Activated CD4-positive, alpha-beta T cell treated with anti-CD3 and anti-CD28 coated beads, Interleukin-2, amount 50 U/mL, for 4 hours (primary cell): ENCODE data around the gene TGFB2.

Experiments used
- DNase-seq, 2 experiments: peaks; one replicate each; pipeline ENCODE4 v3.0.0-alpha.2; 2020

Gene TGFB2

DNA sequence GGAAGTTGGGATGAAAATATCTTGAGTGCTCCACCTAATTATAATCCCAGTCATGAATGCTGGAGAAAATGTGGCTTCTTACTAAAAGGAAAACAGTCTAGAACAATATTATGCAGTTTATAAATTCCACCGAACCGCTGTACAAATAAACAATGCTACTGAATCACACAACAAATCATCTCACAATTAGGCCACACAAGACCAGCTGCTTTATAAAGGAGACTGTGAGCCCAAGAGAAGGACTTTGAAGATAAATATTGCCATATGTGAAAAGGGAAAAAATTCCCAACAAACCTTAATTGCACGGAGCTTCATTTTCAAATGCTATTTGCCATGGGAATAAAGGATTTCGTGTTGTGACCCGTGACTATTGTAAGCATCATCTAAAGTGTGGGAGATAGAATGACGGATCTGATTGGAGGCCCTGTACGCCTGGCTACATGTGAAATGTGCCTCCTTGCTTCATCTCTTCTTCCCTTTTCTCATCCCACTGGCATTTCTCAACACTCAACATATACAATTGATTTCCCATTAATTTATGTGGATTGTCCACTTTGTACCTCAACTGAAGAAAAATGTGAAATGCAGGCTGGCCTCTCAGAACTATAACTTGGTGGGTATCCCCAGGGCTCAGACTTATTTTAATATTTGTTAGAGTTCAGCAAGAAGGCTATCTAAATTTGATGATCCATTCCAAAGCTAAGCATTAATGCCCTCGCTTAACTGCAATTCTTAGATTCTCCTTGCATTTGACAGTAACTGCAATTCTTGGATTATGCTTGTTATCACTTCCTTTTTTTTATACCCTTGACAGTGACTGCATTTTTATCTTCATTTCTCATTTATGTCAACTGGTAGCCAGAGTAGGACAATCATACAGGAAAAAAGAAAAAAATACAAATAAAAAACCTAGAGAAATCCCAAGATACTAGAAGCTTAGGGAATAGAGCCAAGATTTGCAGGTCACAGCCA, 122.3 kb downstream of the TGFB2 start:
- DNase-seq, result no peak

DNA sequence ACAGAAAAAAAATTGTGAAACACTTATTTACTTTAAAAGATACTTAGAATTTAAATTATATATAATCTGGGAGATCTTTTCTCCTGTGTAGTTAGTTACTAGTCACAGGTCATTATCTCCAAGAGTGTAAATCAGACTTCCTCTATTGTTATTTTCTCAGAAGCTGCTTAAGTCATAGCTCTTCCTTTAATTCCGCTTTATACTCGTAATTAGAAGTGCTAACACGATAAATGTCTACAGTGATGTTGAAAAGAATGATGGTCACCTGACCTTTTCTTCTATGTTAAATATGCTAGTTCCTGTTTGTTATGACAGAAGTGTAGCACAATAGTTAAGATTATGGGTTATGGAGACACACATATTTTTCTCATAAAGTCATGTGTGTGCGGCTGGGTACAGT, 123.6 kb downstream of the TGFB2 start:
- DNase-seq, result no peak

DNA sequence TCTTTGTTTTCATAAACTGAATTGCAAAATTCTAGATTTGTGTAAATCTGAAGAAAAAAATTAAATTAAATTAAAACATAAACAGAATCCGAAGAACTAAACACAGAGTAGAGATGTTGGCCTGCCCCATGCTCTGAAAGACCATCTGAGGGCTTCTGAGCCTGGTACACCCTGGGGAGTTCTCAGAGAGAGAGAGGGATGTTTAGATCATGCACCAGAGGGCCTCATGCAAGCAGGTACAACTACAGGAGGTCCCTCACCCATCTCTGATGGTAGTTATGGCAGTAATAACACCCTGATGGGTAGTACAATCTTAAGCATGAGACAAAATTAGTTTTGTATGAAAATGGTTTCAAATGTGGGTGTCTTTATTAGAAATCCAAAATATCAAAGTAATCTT, 127.7 kb downstream of the TGFB2 start:
- DNase-seq, result no peak

DNA sequence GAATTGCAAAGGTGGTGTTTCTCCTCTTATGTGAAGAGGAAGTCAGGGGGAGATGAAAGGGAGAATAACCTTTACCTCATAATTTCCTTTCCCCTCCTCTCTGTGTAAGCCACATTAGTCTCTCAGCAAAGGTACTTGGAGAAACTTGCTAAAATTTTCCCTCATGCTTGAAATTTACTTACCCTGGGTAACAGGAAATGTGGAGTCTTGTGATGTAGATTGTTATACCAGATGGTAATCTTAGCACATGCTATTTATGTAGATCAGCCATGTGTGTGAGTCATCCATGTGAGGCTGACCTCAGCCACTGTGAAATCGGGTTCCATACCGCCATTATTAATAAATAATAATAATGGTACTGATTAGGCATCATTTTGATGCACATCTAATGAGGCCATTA, 128.4 kb downstream of the TGFB2 start:
- no peak for DNase-seq

DNA sequence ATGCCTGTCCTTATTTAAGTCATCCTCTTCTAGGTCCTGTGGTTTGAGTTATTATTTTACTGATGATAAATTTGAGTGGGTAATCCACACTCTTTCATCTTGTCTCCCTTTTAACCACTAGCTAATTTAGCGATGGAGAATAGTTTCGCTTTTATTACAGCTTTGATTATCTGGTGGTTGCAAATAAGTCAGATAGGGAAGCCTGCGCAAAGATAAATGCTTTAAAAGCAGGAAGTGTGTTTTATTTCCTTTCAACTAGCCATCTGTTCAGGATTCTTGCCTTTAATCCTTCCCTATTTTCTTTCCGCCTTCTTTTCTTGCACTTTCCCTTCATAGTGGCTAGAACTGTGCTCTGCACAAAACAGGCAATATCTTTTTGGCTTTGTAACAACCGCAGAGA, 129.0 kb downstream of the TGFB2 start:
- no peak for DNase-seq

GRCh38 chr1:218475275-218475674, 130.1 kb downstream of the TGFB2 start:
- DNase-seq, result no peak

- DNase-seq, result no peak
Observed at GRCh38 chr1:218475699-218476098, 130.6 kb downstream of the TGFB2 start.

DNA sequence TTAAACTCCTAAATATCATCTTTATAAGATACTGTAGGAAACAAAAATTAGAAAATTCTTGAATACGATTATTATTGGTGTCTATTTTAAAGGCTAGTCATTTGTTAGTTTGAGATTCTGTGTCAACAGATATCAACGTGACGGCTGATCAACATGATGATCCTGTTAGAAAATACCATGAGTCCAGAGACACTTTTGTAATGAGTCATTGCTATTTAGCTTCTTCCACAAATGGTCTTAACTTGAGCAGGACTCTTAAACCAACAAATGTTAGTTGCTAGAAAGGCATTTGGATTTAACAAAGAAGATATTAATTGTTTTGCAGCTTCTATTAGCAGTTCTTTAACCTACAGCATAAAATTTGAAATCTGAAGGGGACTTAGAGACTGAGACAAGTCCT, 131.2 kb downstream of the TGFB2 start:
- no peak for DNase-seq

DNA sequence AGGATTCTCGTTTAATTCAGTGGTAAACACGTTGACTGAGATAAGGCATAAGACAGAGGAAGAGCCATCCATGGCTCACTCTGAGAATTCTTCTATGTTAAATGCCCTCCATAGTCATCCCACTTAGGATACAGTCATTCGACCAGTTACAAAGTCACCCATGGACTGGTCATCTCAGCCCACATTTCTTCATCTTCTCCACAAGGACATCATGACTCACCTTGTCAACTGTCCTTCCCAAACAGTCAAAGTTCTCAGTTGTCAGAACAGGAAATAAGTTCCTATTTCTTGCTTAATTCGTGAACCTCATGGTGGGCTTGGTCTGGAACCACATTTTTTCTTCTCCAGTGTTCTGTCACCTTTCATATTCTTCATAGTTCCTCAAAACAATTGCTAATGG, 133.2 kb downstream of the TGFB2 start:
- DNase-seq, result no peak

- DNase-seq, result no peak
Observed at GRCh38 chr1:218479436-218480115, 134.4 kb downstream of the TGFB2 start.

GRCh38 chr1:218480137-218480536, 135.0 kb downstream of the TGFB2 start:
- DNase-seq, result no peak

DNA sequence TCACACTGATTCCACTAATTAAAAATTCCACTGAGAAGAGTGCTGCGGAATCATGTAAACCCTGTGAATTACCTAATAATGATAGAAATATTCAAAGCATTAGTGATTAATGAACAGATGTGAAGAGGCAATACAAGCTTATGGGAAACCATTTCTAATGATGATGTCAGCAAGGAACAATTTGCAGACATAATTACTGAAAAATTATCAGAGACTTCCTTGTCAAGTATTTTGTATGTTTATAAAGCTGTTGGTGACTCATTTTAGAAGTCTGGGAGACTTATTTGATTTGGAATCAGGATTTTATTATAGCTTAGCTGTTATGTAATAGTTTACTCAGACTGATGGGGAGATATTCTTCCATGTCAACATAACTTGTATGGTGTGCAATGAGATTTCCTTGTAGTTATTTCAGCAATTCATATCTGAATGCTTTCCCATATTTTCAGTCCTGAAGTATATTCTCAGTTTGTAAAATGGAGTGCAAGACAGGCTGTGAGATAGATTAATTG, 135.5 kb downstream of the TGFB2 start:
- DNase-seq, result no peak

DNA sequence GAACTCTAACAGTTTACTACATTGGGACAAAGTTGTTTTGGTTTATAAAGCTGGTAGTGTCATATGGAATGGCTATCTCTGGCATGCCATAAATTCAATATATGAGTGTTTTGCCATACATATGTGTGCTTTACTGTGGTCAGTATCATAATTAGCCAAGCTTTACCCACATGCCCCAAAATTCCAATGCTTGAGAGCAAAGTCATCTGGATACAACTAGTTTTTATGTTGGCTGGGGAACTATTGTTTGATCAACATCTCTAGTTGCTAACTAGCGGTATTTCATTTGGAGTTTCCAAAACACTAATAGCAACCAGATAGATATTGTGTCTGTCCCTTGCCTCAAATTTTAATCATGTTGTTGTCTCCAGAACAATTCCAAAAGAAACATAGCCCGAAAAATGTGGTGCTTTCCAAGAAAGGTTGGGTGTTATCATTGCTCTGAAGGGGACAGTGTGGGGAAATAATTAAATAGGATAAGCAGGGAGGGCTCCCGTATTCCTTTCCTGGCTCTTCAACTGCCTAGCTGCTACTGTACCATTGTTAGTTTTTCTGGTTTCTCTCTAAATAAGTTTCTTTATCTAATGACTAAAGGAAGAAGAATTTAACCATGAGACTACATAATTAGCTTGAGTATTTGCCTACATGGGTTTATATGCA, 136.1 kb downstream of the TGFB2 start:
- no peak for DNase-seq

- DNase-seq, result no peak
Observed at GRCh38 chr1:218482683-218483082, 137.5 kb downstream of the TGFB2 start.

DNA sequence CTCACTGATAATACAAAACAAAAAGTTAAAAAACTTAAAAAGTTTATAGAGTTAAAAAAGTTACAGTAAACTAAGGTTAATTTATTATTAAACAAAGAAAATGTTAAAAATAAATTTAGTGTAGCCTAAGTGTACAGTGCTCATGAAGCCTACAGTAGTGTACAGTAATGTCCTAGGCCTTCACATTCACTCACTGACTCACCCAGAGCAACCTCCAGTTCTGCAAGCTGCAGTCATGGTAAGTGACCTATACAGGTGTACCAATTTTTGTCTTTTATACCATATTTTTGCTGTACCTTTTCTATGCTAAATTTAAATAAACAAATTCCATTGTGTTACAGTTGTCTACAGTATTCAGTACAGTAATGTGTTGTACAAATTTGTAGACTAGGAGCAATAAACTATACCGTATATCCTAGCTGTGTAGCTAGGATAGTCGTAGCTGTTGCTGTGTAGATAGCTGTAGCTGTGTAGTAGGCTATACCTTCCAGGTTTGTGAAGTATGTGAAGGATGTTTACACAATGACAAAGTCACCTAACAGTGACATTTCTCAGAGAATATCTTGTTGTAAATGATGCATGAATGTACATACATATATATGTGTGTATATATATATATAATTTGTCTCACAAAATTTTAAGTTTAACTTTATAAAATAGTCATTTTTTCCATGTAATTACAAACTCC, 140.2 kb downstream of the TGFB2 start:
- DNase-seq, result no peak

DNA sequence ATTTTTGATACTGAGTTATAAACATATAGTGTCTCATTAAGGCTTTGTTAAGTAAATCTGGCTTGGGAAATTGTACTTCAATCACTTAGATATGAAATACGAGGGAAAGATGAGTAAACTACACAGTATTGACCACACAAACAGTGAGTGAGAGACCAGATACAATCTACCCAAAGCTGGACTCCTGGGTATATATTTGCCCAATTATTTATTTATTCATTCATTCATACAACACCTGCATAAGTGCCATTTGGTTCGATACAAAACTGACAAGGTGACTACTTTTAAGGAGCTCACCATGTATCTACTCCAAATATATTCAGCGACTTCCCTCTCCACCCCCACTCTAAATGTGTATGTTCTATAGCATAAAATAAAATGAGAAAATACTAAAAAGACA, 143.4 kb downstream of the TGFB2 start:
- no peak for DNase-seq

- DNase-seq, result no peak
Observed at GRCh38 chr1:218488986-218489385, 143.8 kb downstream of the TGFB2 start.

GRCh38 chr1:218490406-218490922, 145.3 kb downstream of the TGFB2 start:
- DNase-seq, result no peak

GRCh38 chr1:218492874-218493273, 147.7 kb downstream of the TGFB2 start:
- DNase-seq, result no peak

GRCh38 chr1:218493986-218494385, 148.8 kb downstream of the TGFB2 start:
- DNase-seq, result no peak
